Mesendoderm (in vitro differentiated cells): ENCODE measurements around the gene TRPC6.
"Not testable (repeated sequence)": the region's sequence is repeated elsewhere in the genome, so short reads cannot be mapped to it uniquely, and the experiment has no call there.

Experiments used
- DNase-seq: peaks from one replicate; pipeline ENCODE4 v3.0.0; 2013
- H2AK5ac ChIP-seq: 2 replicates; pipeline ENCODE4 v1.6.1; 2013; ENCODE audit warnings: low read length, inconsistent platforms
- H2BK120ac ChIP-seq: 2 replicates; pipeline ENCODE4 v1.6.1; 2013; ENCODE audit warnings: low read depth, mild to moderate bottlenecking, low read length, moderate library complexity, mixed read lengths
- H2BK15ac ChIP-seq: replicated peaks from 2 replicates; pipeline ENCODE4 v1.6.1; 2013; ENCODE audit warnings: low read depth, mild to moderate bottlenecking, moderate library complexity
- H2BK5ac ChIP-seq: 2 replicates; pipeline ENCODE4 v1.6.1; 2013; ENCODE audit warnings: low read length, inconsistent platforms
- H3K18ac ChIP-seq: 2 replicates; pipeline ENCODE4 v1.6.1; 2013; ENCODE audit warnings: mild to moderate bottlenecking, low read length, mixed read lengths
- H3K23ac ChIP-seq: one replicate; pipeline ENCODE4 v1.6.1; 2013; ENCODE audit warnings: low read length
- H3K27ac ChIP-seq: 2 replicates; pipeline ENCODE4 v1.5.1; 2013; ENCODE audit warnings: low read depth, mild to moderate bottlenecking, inconsistent platforms, low read length, moderate library complexity
- H3K27me3 ChIP-seq: 2 replicates; pipeline ENCODE4 v1.6.1; 2013; ENCODE audit warnings: low read length, control low read depth, mild to moderate bottlenecking, inconsistent platforms; ENCODE audit not compliant: insufficient read depth, poor library complexity
- H3K36me3 ChIP-seq: 2 replicates; pipeline ENCODE4 v1.6.1; 2013; ENCODE audit warnings: low read length, inconsistent platforms; ENCODE audit not compliant: control insufficient read depth, insufficient read depth
- H3K4ac ChIP-seq: one replicate; pipeline ENCODE4 v1.6.1; 2013; ENCODE audit warnings: low read depth, mild to moderate bottlenecking, low read length, moderate library complexity
- H3K4me1 ChIP-seq: 2 replicates; pipeline ENCODE4 v1.6.1; 2013; ENCODE audit warnings: low read depth, low read length, inconsistent platforms; ENCODE audit not compliant: control insufficient read depth
- H3K4me2 ChIP-seq: 2 replicates; pipeline ENCODE4 v1.6.1; 2013; ENCODE audit warnings: low read length
- H3K4me3 ChIP-seq: 2 replicates; pipeline ENCODE4 v1.5.1; 2013; ENCODE audit warnings: mild to moderate bottlenecking, low read length
- H3K56ac ChIP-seq: one replicate; pipeline ENCODE4 v1.6.1; 2013; ENCODE audit warnings: low read length
- H3K79me1 ChIP-seq: 2 replicates; pipeline ENCODE4 v1.6.1; 2013; ENCODE audit warnings: low read length, inconsistent platforms
- H3K79me2 ChIP-seq: 2 replicates; pipeline ENCODE4 v1.6.1; 2013; ENCODE audit warnings: mild to moderate bottlenecking, low read length; ENCODE audit not compliant: control insufficient read depth, insufficient read depth
- H3K9ac ChIP-seq: 2 replicates; pipeline ENCODE4 v1.6.1; 2013; ENCODE audit warnings: low read length, inconsistent platforms
- H4K5ac ChIP-seq: one replicate; pipeline ENCODE4 v1.6.1; 2013; ENCODE audit warnings: low read length
- H4K8ac ChIP-seq: one replicate; pipeline ENCODE4 v1.6.1; 2013; ENCODE audit warnings: low read depth, mild to moderate bottlenecking, control low read depth, low read length, moderate library complexity
- WGBS: extraction: QIAGEN DNeasy Blood & Tissue Kit; methylation state at CpG from one replicate; pipeline ENCODE4 v1.1.7; 2013; ENCODE audit warnings: low lambda C conversion rate, missing lambda C conversion rate; ENCODE audit not compliant: insufficient coverage; ENCODE audit errors: extremely low coverage; 5-methylcytosine and 5-hydroxymethylcytosine counted together

Gene TRPC6

DNA sequence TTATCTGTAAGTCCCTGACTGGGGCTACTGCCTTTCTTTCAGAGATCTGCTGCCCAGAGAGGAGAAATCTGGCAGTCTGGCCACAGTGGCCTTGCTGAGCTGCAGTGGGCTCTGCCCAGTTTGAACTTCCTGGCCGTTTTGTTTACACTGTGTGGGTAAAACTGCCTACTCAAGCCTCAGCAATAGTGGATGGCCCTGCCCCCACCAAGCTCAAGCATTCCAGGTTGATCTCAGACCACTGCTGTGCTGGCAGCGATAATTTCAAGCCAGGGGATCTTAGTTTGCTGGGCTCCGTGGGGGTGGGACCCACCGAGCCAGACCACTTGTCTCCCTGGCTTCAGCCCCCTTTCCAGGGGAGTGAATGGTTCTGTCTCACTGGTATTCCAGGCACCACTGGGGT lies 117.5 kb downstream of the TRPC6 start:
- Histone ChIP-seq H3K4me3 (no peak overlapping the region), H3K79me2 (no peaks in the 10 kb centered on the region), H3K27me3 (no peaks in the 10 kb centered on the region), H2AK5ac (no peak overlapping the region), H2BK15ac (no peak overlapping the region), H3K56ac (peak overlapping the region; percentile 49), H2BK5ac (no peak overlapping the region), H3K4me2 (no peak overlapping the region), H3K27ac (no peak overlapping the region), H3K23ac (no peak overlapping the region), H3K79me1 (no peaks in the 10 kb centered on the region), H3K4me1 (no peaks in the 10 kb centered on the region), H2BK120ac (no peak overlapping the region), H3K4ac (no peak overlapping the region), H3K9ac (no peak overlapping the region), H3K36me3 (no peaks in the 10 kb centered on the region), H4K8ac (no peak overlapping the region), H3K18ac (peak overlapping the region; percentile 3), H4K5ac (no peak overlapping the region)
- no CpG with 5 or more reads among the region's 4 CpGs for WGBS
- DNase-seq: peak; percentile 56

DNA sequence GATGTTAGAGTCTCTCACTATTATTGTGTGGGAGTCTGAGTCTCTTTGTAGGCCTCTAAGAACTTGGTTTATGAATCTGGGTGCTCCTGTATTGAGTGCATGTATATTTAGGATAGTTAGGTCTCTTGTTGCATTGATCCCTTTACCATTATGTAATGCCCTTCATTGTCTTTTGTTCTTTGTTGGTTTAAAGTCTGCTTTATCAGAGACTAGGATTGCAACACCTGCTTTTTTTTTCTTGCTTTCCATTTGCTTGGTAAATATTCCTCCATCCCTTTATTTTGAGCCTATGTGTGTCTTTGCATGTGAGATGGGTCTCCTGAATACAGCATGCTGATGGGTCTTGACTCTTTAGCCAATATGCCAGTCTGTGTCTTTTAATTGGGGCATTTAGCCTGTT lies 119.4 kb downstream of the TRPC6 start:
- H2BK15ac ChIP-seq, H3K4ac ChIP-seq, H3K79me1 ChIP-seq, H4K8ac ChIP-seq, H2BK120ac ChIP-seq, H3K27ac ChIP-seq, H3K4me1 ChIP-seq, H3K23ac ChIP-seq, H3K4me2 ChIP-seq, H3K9ac ChIP-seq, H2AK5ac ChIP-seq, H2BK5ac ChIP-seq, H3K36me3 ChIP-seq, H3K79me2 ChIP-seq, H3K27me3 ChIP-seq, H4K5ac ChIP-seq, H3K4me3 ChIP-seq, DNase-seq, H3K18ac ChIP-seq, H3K56ac ChIP-seq: not testable (repeated sequence)

GRCh38 chr11:101459020-101459419 lies 124.8 kb downstream of the TRPC6 start:
- DNase-seq: no peak
- no peak overlapping the region for H3K9ac ChIP-seq
- H3K27ac ChIP-seq: no peak overlapping the region
- no peak overlapping the region for H2BK5ac ChIP-seq
- no peaks in the 10 kb centered on the region for H3K79me1 ChIP-seq
- no peak overlapping the region for H2AK5ac ChIP-seq
- H3K27me3 ChIP-seq: no peaks in the 10 kb centered on the region
- H2BK15ac ChIP-seq: no peak overlapping the region
- H4K5ac ChIP-seq: no peak overlapping the region
- H3K23ac ChIP-seq: no peak overlapping the region
- H3K36me3 ChIP-seq: no peaks in the 10 kb centered on the region
- H3K4ac ChIP-seq: no peak overlapping the region
- H3K4me2 ChIP-seq: no peak overlapping the region
- no peaks in the 10 kb centered on the region for H3K79me2 ChIP-seq
- H3K4me3 ChIP-seq: no peak overlapping the region
- H3K18ac ChIP-seq: no peak overlapping the region
- H4K8ac ChIP-seq: no peak overlapping the region
- no peak overlapping the region for H2BK120ac ChIP-seq
- H3K4me1 ChIP-seq: no peaks in the 10 kb centered on the region
- WGBS: no CpG with 5 or more reads among the region's 5 CpGs
- no peak overlapping the region for H3K56ac ChIP-seq

DNA sequence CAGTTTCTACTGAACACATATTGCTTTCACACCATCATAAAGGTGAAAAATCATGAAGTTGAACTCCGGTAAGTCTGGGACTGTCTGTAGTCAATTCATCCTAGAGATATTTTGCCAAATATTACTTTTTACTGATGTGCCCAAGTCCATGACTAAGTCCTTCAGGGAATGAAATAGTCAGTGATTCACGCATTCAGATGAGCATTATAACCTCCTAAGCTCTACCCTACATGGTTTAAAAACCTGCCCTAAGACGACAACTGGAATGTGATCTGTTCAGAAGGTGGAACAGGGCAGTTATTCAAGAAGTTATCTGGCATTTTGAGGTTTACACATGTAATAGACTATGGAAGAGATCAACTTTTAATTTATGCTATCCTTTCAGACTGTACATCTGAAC lies 125.6 kb downstream of the TRPC6 start:
- Histone ChIP-seq H3K36me3 (no peaks in the 10 kb centered on the region), H2BK120ac (no peak overlapping the region), H3K79me1 (no peaks in the 10 kb centered on the region), H3K27me3 (no peaks in the 10 kb centered on the region), H3K4me2 (no peak overlapping the region), H3K4ac (no peak overlapping the region), H3K4me1 (no peaks in the 10 kb centered on the region), H3K18ac (no peak overlapping the region), H3K9ac (no peak overlapping the region), H4K8ac (no peak overlapping the region), H3K4me3 (no peak overlapping the region), H3K79me2 (no peaks in the 10 kb centered on the region), H3K27ac (no peak overlapping the region), H3K23ac (no peak overlapping the region), H2BK15ac (no peak overlapping the region), H2AK5ac (no peak overlapping the region), H4K5ac (no peak overlapping the region), H2BK5ac (no peak overlapping the region), H3K56ac (no peak overlapping the region)
- no peak for DNase-seq
- WGBS: no CpG with 5 or more reads among the region's 3 CpGs

DNA sequence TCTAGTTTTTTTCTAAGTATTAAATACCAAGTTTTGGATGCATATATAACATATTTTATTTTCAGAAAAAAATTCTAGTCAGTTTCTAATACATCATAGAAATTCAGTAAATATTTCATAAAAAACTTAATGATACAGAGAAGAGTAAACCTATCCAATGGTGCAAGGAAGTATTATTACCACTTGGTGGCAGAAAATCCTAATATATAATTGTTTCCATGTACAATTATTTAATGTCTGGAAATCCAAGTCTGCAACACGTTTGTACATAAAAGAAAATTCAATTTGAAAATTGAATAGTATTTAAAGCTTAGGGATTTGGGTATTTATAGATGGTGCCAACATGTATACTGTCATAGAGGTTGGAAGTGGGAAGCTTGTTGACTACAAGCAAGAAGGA lies 127.0 kb downstream of the TRPC6 start:
- no peaks in the 10 kb centered on the region for H3K79me2 ChIP-seq
- no peak for DNase-seq
- WGBS: no CpG with 5 or more reads among the region's 1 CpG

DNA sequence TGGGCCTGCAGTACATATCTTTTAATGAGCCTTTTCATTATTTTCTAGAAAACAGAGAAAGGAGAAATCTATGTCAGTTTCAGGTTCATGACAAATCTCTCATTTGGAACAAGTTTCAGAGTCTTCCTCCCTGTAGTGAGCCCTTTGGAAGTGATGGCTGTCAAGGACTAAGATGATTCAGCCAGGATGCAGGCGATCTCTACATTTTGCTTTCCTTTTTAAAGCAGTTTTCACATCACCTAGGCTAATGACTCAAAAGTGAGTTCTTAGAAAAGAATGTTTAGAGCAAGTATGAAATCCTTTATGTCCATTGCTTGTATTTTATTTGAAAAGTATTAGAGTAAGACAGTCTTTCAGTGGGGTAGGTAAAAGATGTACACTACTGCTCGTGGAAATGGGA lies 130.1 kb downstream of the TRPC6 start:
- Histone ChIP-seq H2BK120ac (no peak overlapping the region), H3K23ac (no peak overlapping the region), H3K27me3 (no peaks in the 10 kb centered on the region), H3K27ac (no peak overlapping the region), H3K36me3 (no peaks in the 10 kb centered on the region), H4K8ac (no peak overlapping the region), H2BK15ac (no peak overlapping the region), H3K4ac (no peak overlapping the region), H3K56ac (no peak overlapping the region), H3K79me2 (no peaks in the 10 kb centered on the region), H3K4me3 (no peak overlapping the region), H3K4me2 (no peak overlapping the region), H2AK5ac (no peak overlapping the region), H3K9ac (no peak overlapping the region), H3K18ac (no peak overlapping the region), H3K4me1 (no peaks in the 10 kb centered on the region), H3K79me1 (no peaks in the 10 kb centered on the region), H2BK5ac (no peak overlapping the region), H4K5ac (no peak overlapping the region)
- no CpG with 5 or more reads among the region's 2 CpGs for WGBS
- DNase-seq: no peak

More for the DNA sequence above, 127.0 kb downstream of the TRPC6 start:
- no peak overlapping the region for H4K8ac ChIP-seq
- no peak overlapping the region for H2BK120ac ChIP-seq
- H3K4ac ChIP-seq: no peak overlapping the region
- H4K5ac ChIP-seq: no peak overlapping the region
- no peak overlapping the region for H3K56ac ChIP-seq
- H3K23ac ChIP-seq: no peak overlapping the region
- H3K4me3 ChIP-seq: no peak overlapping the region
- no peak overlapping the region for H2BK5ac ChIP-seq
- H3K27ac ChIP-seq: no peak overlapping the region
- H2AK5ac ChIP-seq: no peak overlapping the region
- no peak overlapping the region for H3K18ac ChIP-seq
- H2BK15ac ChIP-seq: no peak overlapping the region
- no peak overlapping the region for H3K9ac ChIP-seq
- no peaks in the 10 kb centered on the region for H3K79me1 ChIP-seq
- H3K36me3 ChIP-seq: no peaks in the 10 kb centered on the region
- no peak overlapping the region for H3K4me2 ChIP-seq
- H3K4me1 ChIP-seq: no peaks in the 10 kb centered on the region
- no peaks in the 10 kb centered on the region for H3K27me3 ChIP-seq
